ENCODE results near the gene DLL3. TPM values are rescaled to one million over a fixed set of nuclear protein-coding genes. Genes with fewer than 3 reads are reported as not detected.
"Not testable (repeated sequence)": the region's sequence is repeated elsewhere in the genome, so short reads cannot be mapped to it uniquely, and the experiment has no call there.

Gene DLL3
- total RNA-seq, 1 donor: 0.09 TPM

GRCh38 chr19:39474139-39474620, 24.6 kb upstream of the DLL3 start:
- TF ChIP-seq CTCF (IDR thresholded peaks at IDR 0.05; ENCODE audit: insufficient read depth, low read length): peak; percentile 87
- DNase-seq (ENCODE audit: low read depth): peak; percentile 28
- no peak overlapping the region for H3K4me3 ChIP-seq (ENCODE audit: low read depth, low read length)

GRCh38 chr19:39475748-39476147, 23.0 kb upstream of the DLL3 start:
- DNase-seq (ENCODE audit: low read depth): no peak
- no peak for TF ChIP-seq CTCF (IDR thresholded peaks at IDR 0.05; ENCODE audit: insufficient read depth, low read length)
- no peak overlapping the region for H3K4me3 ChIP-seq (ENCODE audit: low read depth, low read length)

GRCh38 chr19:39479319-39479801, 19.4 kb upstream of the DLL3 start:
- not testable (repeated sequence) for DNase-seq (ENCODE audit: low read depth); H3K4me3 ChIP-seq (ENCODE audit: low read depth, low read length)

GRCh38 chr19:39479916-39480315, 18.8 kb upstream of the DLL3 start:
- DNase-seq (ENCODE audit: low read depth): no peak
- H3K4me3 ChIP-seq (ENCODE audit: low read depth, low read length): no peak overlapping the region
- no peak for TF ChIP-seq CTCF (IDR thresholded peaks at IDR 0.05; ENCODE audit: insufficient read depth, low read length)

GRCh38 chr19:39480337-39481228, 18.2 kb upstream of the DLL3 start, which contains the start of gene TIMM50:
TIMM50 (plus strand) TSS chr19:39480838; CDS start chr19:39480854, 16 bp downstream.
- peak; percentile 87 for DNase-seq (ENCODE audit: low read depth)
- no peak for TF ChIP-seq CTCF (IDR thresholded peaks at IDR 0.05; ENCODE audit: insufficient read depth, low read length)
- H3K4me3 ChIP-seq (ENCODE audit: low read depth, low read length): peak within 1 kb of the TSS; percentile 99

- no peak for DNase-seq (ENCODE audit: low read depth)
- no peak for TF ChIP-seq CTCF (IDR thresholded peaks at IDR 0.05; ENCODE audit: insufficient read depth, low read length)
- H3K4me3 ChIP-seq (ENCODE audit: low read depth, low read length): peak overlapping the region; percentile 99
Observed at GRCh38 chr19:39481229-39481545, 17.6 kb upstream of the DLL3 start.

GRCh38 chr19:39481676-39482075, 17.1 kb upstream of the DLL3 start:
- H3K4me3 ChIP-seq (ENCODE audit: low read depth, low read length): peak overlapping the region; percentile 99
- no peak for TF ChIP-seq CTCF (IDR thresholded peaks at IDR 0.05; ENCODE audit: insufficient read depth, low read length)
- no peak for DNase-seq (ENCODE audit: low read depth)

Measured in fibroblast of the aortic adventitia (primary cell).